Calu3 (cell line): ENCODE data around the gene HDAC4. TPM values are rescaled to one million over a fixed set of nuclear protein-coding genes. Genes with fewer than 3 reads are reported as not detected.

ENCODE experiments used
- BruUV-seq: library from RNA; stranded (reverse); fragments of 400-500 nt; replicated peaks from 2 replicates; lab custom pipeline; 2021; lab: Mats Ljungman, UMichigan
- CTCF ChIA-PET: fragments of 300-600 bp; sonication (Branson Sonifier 250); formaldehyde crosslinking; loops from one replicate; lab custom pipeline; 2022; ENCODE audit warnings: antibody characterized with exemption; lab: Charles Lee
- DNase-seq: peaks from one replicate; pipeline ENCODE4 v3.0.0; 2022
- H3K27ac Mint-ChIP-seq: one replicate; pipeline ENCODE4 v1.8.0; 2022; ENCODE audit warnings: mixed read lengths; ENCODE audit not compliant: unreplicated experiment
- H3K27me3 Mint-ChIP-seq: one replicate; pipeline ENCODE4 v1.8.0; 2022; ENCODE audit warnings: mixed read lengths; ENCODE audit not compliant: unreplicated experiment
- H3K36me3 Mint-ChIP-seq: one replicate; pipeline ENCODE4 v1.8.0; 2022; ENCODE audit warnings: mild to moderate bottlenecking, moderate library complexity, mixed read lengths; ENCODE audit not compliant: insufficient read depth, unreplicated experiment
- H3K4me1 Mint-ChIP-seq: one replicate; pipeline ENCODE4 v1.8.0; 2022; ENCODE audit warnings: mild to moderate bottlenecking, low read depth, mixed read lengths; ENCODE audit not compliant: unreplicated experiment
- H3K4me3 Mint-ChIP-seq: one replicate; pipeline ENCODE4 v1.8.0; 2022; ENCODE audit warnings: mild to moderate bottlenecking, low read depth, moderate library complexity, mixed read lengths; ENCODE audit not compliant: unreplicated experiment
- H3K9me3 Mint-ChIP-seq: one replicate; pipeline ENCODE4 v1.8.0; 2022; ENCODE audit warnings: low read depth, mixed read lengths; ENCODE audit not compliant: unreplicated experiment
- intact Hi-C: fragments of 100-400 bp; cut with micrococcal nuclease; formaldehyde crosslinking; loops from one replicate; pipeline ENCODE4 v1.10.0; 2022; ENCODE audit not compliant: unreplicated experiment
- total RNA-seq: library from RNA; stranded (reverse); gene quantifications from 2 replicates; pipeline ENCODE4 v1.2.3, GENCODE V29; 2022
- TF ChIP-seq, protein P1 (sequence below): fragments of 200-600 bp; IDR thresholded peaks from one replicate; pipeline ENCODE4 v1.8.0; 2022; ENCODE audit warnings: antibody characterized with exemption; ENCODE audit not compliant: unreplicated experiment

The HDAC4 gene
- total RNA-seq, 1 experiment from 2014 or later = 39.6 TPM

DNA sequence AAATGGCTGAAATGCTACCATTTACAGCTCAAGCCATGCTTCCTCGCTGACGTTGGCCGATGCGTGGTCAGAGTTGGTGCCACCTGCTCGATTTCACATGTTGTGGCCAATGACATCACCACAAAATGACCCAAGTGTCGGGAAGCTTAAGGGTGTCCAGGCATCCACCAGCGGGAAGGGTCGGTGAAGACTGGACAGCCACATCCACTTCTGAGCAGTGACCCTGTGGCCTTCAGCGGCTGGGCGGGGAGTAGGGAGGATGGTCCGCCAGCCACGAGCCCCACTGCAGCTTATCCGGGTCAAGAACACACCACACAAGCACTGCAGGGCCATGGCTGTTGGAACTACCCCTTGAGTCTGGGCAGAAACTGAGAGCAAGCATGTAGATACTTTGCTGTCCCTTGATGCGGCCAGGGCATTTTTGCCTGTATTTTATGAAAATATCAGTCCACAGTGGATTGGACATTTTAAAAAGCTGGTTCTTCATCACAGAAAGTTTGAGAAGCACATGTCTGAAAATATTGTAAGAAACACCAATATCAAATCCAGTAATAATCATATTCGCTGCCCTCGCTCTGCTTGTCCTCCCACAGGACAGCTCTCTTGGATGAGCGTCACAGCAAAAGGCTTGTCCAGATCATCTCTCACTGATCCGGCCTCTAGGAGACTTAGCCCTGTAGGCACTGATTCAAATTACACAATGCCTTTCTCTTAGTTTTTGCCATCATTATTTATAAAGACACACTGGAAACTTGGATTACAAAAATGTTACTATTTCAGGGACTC, 379.0 kb downstream of the HDAC4 start:
- intact Hi-C loops = no loop called here
- H3K27me3 Mint-ChIP-seq = peaks cover 67% of the 10 kb centered on the region
- no peaks in the 10 kb centered on the region for H3K4me1 Mint-ChIP-seq
- no peak for DNase-seq
- H3K36me3 Mint-ChIP-seq = no peaks in the 10 kb centered on the region
- no peaks in the 10 kb centered on the region for H3K9me3 Mint-ChIP-seq
- TF ChIP-seq, protein P1, sequence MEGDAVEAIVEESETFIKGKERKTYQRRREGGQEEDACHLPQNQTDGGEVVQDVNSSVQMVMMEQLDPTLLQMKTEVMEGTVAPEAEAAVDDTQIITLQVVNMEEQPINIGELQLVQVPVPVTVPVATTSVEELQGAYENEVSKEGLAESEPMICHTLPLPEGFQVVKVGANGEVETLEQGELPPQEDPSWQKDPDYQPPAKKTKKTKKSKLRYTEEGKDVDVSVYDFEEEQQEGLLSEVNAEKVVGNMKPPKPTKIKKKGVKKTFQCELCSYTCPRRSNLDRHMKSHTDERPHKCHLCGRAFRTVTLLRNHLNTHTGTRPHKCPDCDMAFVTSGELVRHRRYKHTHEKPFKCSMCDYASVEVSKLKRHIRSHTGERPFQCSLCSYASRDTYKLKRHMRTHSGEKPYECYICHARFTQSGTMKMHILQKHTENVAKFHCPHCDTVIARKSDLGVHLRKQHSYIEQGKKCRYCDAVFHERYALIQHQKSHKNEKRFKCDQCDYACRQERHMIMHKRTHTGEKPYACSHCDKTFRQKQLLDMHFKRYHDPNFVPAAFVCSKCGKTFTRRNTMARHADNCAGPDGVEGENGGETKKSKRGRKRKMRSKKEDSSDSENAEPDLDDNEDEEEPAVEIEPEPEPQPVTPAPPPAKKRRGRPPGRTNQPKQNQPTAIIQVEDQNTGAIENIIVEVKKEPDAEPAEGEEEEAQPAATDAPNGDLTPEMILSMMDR = no peak
- H3K4me3 Mint-ChIP-seq = no peak overlapping the region
- no peak overlapping the region for H3K27ac Mint-ChIP-seq
- BruUV-seq = no TSS peak
- CTCF ChIA-PET = no interaction called here

DNA sequence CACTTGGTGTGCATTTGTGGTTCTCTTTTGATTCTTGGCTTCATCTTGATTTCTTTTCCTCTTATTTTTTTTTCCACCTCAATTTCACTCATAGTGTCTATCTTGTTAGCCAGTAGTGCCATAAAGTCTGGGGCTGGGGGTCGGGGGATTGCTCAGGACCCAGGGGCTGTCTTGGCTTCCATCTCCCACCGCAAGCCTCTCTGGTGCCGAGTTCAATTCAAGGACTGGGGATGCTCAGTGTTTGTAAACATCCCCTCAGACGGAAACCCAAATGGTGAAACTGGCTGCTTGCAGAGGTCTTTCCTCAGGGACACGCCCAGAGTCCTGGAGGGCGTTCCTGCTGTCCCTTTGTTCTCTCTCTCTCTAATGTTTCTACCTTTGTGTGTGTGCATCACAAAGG, 379.6 kb downstream of the HDAC4 start:
- H3K36me3 Mint-ChIP-seq = no peaks in the 10 kb centered on the region
- BruUV-seq = no TSS peak
- H3K9me3 Mint-ChIP-seq = no peaks in the 10 kb centered on the region
- peaks cover 61% of the 10 kb centered on the region for H3K27me3 Mint-ChIP-seq
- no peaks in the 10 kb centered on the region for H3K4me1 Mint-ChIP-seq
- H3K27ac Mint-ChIP-seq = no peak overlapping the region
- CTCF ChIA-PET = interaction anchor here (0.6 kb wide), 1 partner anchor 205 kb away, joined by 3 read pairs; no protein-coding TSS in a partner anchor
- TF ChIP-seq, protein P1 = no peak
- intact Hi-C loops = no loop called here
- DNase-seq = no peak
- no peak overlapping the region for H3K4me3 Mint-ChIP-seq

DNA sequence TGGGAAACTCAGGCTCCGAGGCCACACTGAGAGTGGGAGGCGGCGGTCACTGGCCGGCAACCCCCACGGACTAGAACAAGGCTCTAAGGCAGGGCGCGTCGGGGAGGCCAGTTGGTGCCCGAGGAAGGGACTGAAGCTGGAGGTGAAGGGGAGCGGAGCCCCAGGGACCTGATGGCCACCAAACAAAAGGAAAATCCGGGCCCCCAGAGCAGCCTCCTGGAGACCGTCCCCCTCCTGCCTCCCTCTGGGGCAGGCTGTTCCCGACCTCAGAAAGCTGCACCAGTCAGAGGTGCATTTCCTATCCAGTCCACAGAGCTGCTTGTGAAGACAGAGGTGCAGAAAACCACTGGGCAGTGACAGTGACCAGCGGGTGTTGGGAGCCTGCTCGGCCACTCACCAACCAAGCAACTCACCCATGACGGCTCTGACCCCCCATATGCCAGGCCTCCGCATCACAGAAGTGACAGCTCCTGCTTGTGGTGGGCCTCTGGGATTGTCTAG, 380.2 kb downstream of the HDAC4 start:
- Mint-ChIP-seq H3K27ac (no peak overlapping the region), H3K9me3 (no peaks in the 10 kb centered on the region), H3K27me3 (peaks cover 56% of the 10 kb centered on the region), H3K4me3 (no peak overlapping the region), H3K36me3 (no peaks in the 10 kb centered on the region), H3K4me1 (no peaks in the 10 kb centered on the region)
- no peak for DNase-seq
- CTCF ChIA-PET = interaction anchor here (0.6 kb wide), 1 partner anchor 205 kb away, joined by 3 read pairs; no protein-coding TSS in a partner anchor
- intact Hi-C loops = no loop called here
- BruUV-seq = no TSS peak
- TF ChIP-seq, protein P1 = no peak

DNA sequence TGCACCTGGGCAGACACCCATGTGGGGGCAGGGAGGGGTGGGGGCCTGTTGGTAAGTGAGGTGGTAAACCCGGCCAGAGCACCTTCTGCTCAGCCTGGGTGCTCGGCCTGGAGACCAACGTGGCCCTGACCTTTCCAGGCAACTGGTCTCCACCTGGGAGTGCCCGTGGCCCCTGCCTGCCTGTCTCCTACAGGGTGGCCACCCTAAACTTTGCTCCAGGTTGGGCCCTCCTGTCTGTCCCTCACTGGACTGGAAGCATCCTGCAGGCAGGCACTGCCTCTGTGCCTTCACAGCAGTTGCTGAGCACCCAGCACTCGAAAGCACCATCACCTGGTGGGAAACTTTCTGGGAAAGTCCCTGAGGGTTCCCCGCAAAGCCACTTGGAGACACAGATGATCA, 381.6 kb downstream of the HDAC4 start:
- no peaks in the 10 kb centered on the region for H3K9me3 Mint-ChIP-seq
- H3K4me3 Mint-ChIP-seq = no peak overlapping the region
- CTCF ChIA-PET = no interaction called here
- intact Hi-C loops = no loop called here
- BruUV-seq = no TSS peak
- no peak for DNase-seq
- TF ChIP-seq, protein P1 = no peak
- no peaks in the 10 kb centered on the region for H3K36me3 Mint-ChIP-seq
- H3K4me1 Mint-ChIP-seq = no peaks in the 10 kb centered on the region
- H3K27ac Mint-ChIP-seq = no peak overlapping the region
- peaks cover 47% of the 10 kb centered on the region for H3K27me3 Mint-ChIP-seq
